ENCODE measurements around the gene PCDHGC5.

The PCDHGC5 gene

DNA sequence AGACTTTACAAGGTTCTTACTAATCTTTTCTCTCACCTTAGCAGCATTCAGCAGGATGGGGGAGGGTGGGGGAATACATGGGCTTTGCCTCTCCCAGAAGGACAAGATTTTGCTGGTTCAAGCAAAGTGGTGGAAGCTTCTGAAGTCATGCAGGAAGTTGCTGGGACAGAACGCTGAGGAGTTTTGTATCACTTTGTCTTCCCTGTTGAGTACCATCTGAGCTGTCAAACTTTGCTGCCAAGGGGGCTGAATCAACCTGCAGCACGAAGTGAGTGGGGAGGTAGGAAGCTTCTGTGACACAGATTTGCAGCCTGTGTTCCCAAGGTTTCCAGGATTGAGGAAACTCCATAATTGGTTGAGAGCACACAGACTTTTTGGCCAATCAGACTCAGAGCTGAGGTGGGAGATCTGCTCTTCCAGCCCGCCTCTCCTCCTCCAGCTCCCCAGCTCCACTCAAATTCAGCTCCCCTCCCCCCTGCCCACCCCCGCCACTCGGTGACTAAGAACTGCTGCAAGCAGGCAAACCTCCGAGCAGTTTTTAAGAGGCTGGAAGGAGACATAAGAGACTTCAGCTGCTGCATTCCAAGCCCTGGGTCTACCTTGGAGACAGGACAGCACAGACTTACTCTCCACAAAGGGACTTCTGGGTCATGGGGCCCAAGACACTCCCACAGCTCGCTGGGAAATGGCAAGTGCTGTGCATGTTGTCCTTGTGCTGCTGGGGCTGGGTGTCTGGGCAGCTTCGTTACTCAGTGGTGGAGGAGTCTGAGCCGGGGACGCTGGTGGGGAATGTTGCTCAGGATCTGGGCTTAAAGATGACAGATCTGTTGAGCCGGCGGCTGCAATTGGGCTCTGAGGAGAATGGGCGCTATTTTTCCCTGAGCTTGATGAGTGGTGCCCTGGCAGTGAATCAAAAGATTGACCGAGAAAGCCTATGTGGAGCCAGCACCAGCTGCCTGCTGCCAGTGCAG, at the start of gene PCDHGC5:
PCDHGC5 (plus strand) TSS at position 491 of the 971 bp plus-strand sequence; CDS start at position 651, 160 bp downstream.
- TF ChIP-seq, protein P1, sequence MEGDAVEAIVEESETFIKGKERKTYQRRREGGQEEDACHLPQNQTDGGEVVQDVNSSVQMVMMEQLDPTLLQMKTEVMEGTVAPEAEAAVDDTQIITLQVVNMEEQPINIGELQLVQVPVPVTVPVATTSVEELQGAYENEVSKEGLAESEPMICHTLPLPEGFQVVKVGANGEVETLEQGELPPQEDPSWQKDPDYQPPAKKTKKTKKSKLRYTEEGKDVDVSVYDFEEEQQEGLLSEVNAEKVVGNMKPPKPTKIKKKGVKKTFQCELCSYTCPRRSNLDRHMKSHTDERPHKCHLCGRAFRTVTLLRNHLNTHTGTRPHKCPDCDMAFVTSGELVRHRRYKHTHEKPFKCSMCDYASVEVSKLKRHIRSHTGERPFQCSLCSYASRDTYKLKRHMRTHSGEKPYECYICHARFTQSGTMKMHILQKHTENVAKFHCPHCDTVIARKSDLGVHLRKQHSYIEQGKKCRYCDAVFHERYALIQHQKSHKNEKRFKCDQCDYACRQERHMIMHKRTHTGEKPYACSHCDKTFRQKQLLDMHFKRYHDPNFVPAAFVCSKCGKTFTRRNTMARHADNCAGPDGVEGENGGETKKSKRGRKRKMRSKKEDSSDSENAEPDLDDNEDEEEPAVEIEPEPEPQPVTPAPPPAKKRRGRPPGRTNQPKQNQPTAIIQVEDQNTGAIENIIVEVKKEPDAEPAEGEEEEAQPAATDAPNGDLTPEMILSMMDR (IDR thresholded peaks at IDR 0.05), result no peak

DNA sequence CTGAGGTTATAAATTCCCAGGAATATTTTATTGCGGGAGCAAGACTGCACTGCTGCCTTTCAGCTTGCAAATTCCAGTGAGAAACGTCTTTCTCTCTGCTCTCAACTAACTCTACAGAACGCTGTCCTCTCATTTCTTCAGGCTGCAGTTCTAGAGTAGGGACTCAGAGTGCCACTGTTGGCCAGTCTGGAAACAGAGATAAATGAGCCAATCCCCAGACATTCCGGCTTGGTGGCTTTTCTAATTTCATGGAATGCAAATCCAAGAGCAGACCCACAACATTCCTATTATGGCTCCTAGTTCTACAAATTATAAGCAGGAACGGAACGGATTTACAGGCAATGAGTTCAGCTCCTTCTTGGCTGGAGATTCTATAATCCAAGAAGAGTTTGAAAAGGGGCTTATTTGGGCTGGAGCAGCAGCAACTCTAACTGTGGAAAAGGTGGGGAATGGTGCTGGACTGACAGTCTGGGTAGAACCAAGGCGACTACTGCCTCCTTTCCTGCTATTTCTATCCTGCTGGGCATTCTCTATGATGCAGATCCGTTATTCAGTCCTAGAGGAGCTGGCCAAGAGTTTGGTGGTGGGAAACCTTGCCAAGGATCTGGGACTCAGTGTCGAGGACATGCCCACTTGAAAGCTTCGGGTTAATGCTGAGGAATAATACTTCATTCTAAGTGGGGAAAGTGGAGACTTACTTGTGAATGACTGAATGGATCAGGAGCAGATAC, 49.3 kb upstream of the PCDHGC5 start:
- TF ChIP-seq, protein P1 (IDR thresholded peaks at IDR 0.05), result no peak

DNA sequence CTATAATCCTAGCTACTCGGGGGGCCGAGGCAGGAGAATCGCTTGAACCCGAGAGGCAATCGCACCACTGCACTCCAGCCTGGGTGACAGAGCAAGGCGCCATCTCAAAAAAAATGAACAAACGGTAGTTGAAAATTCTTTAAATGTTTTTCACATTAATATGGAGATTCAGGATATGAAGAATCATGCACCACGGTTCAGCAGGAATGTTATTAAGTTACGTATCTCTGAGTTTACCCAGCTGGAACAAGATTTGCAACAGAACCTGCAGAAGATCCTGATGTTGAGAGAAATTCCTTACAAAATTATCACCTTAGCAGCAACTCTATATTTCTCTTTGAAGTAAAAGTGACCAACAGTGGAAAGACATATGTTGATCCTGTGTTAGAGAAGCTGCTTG, 48.5 kb upstream of the PCDHGC5 start:
- TF ChIP-seq, protein P1 (IDR thresholded peaks at IDR 0.05), result no peak

DNA sequence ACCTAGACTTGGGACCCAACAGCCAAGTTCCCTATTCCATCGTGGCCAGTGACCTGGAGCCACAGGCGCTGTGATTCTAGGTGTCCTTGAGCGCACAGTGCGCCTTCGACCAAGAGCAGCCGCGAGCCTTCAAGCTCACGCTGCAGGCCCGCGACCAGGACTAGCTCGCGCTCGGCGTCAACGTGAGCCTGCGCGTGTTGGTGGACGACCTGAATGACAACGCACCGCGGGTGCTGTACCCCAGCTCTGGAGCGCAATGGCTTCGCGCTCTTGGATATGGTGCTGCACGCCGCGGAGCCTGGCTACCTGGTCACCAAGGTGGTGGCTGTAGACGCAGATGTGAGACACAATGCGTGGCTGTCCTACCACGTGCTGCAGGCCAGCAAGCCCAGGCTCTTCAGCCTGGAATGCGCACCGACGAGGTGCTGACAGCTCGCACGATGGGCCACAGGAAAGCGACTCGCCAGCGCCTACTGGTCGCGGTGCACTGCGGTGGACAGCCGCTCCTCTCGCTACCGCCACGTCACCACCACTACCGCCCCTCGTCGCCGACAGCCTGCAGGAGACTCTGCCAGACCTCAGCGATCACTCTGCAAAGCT, 47.2 kb upstream of the PCDHGC5 start:
- TF ChIP-seq, protein P1 (IDR thresholded peaks at IDR 0.05), result no peak

- TF ChIP-seq, protein P1 (IDR thresholded peaks at IDR 0.05), result no peak
Measured at GRCh38 chr5:141465351-141465750, 23.5 kb upstream of the PCDHGC5 start.

- TF ChIP-seq, protein P1 (IDR thresholded peaks at IDR 0.05), result no peak
Measured at GRCh38 chr5:141475625-141476131, 13.2 kb upstream of the PCDHGC5 start, which contains the start of gene PCDHGC3. PCDHGC3 (plus strand) TSS chr5:141475966; CDS start chr5:141476117, 151 bp downstream.
